ENCODE measurements around the gene CD27. TPM values are rescaled to one million over a fixed set of nuclear protein-coding genes. Genes with fewer than 3 reads are reported as not detected.

The CD27 gene
- total and polyA plus RNA-seq, 2 of the 13 experiments (the other 11 are each of a cell fraction or from before 2014, with no cell fraction given) = 0.12 TPM; not detected in 1

GRCh38 chr12:6430124-6430989, 14.4 kb upstream of the CD27 start (continued):
- TF ChIP-seq, protein P1, sequence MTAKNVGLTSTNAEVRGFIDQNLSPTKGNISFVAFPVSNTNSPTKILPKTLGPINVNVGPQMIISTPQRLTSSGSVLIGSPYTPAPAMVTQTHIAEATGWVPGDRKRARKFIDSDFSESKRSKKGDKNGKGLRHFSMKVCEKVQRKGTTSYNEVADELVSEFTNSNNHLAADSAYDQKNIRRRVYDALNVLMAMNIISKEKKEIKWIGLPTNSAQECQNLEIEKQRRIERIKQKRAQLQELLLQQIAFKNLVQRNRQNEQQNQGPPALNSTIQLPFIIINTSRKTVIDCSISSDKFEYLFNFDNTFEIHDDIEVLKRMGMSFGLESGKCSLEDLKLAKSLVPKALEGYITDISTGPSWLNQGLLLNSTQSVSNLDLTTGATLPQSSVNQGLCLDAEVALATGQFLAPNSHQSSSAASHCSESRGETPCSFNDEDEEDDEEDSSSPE (CRISPR knock-in tag; IDR thresholded peaks at IDR 0.05) = no peak
- no peak for TF ChIP-seq ZNF841 (CRISPR knock-in tag; IDR thresholded peaks at IDR 0.05; ENCODE audit: borderline replicate concordance)
- no peak for TF ChIP-seq EEA1 (CRISPR knock-in tag; IDR thresholded peaks at IDR 0.05; ENCODE audit: borderline replicate concordance)
- peak; percentile 83 for TF ChIP-seq ARID2 (CRISPR knock-in tag; IDR thresholded peaks at IDR 0.05; ENCODE audit: borderline replicate concordance)
- TF ChIP-seq ZNF318 (CRISPR knock-in tag; IDR thresholded peaks at IDR 0.05) = no peak
- no peak for TF ChIP-seq SNAPC2 (CRISPR knock-in tag; IDR thresholded peaks at IDR 0.05)
- no peak for TF ChIP-seq HDAC6 (IDR thresholded peaks at IDR 0.05; ENCODE audit: low read depth, low read length)
- 0 out of 2 replicates have a peak, but pooled peaks have one; percentile 51 for TF ChIP-seq SMYD3 (CRISPR knock-in tag; IDR thresholded peaks at IDR 0.05)
- TF ChIP-seq ELF1 (CRISPR knock-in tag; IDR thresholded peaks at IDR 0.05) = no peak
- no peak for TF ChIP-seq ASH2L (IDR thresholded peaks at IDR 0.05; ENCODE audit: insufficient read length, low read depth, low read length)
- TF ChIP-seq PHF8 (CRISPR knock-in tag; IDR thresholded peaks at IDR 0.05) = no peak
- no peak for TF ChIP-seq ZXDC (CRISPR knock-in tag; IDR thresholded peaks at IDR 0.05)
- TF ChIP-seq ZNF670 (CRISPR knock-in tag; IDR thresholded peaks at IDR 0.05; ENCODE audit: borderline replicate concordance) = no peak
- TF ChIP-seq ZSCAN12 (CRISPR knock-in tag; IDR thresholded peaks at IDR 0.05) = no peak
- TF ChIP-seq, protein P2, sequence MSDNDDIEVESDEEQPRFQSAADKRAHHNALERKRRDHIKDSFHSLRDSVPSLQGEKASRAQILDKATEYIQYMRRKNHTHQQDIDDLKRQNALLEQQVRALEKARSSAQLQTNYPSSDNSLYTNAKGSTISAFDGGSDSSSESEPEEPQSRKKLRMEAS (IDR thresholded peaks at IDR 0.05) = peak; percentile 54
- TF ChIP-seq ZNF773 (CRISPR knock-in tag; IDR thresholded peaks at IDR 0.05; ENCODE audit: borderline replicate concordance) = no peak
- TF ChIP-seq SPEN (CRISPR knock-in tag; IDR thresholded peaks at IDR 0.05; ENCODE audit: low read depth) = no peak
